Measurements from ENCODE around the gene ARID3C. TPM values are rescaled to one million over a fixed set of nuclear protein-coding genes. Genes with fewer than 3 reads are reported as not detected.

The ARID3C gene
- total RNA-seq, 2 experiments from 2014 or later, result 0.38 to 1.9 TPM

DNA sequence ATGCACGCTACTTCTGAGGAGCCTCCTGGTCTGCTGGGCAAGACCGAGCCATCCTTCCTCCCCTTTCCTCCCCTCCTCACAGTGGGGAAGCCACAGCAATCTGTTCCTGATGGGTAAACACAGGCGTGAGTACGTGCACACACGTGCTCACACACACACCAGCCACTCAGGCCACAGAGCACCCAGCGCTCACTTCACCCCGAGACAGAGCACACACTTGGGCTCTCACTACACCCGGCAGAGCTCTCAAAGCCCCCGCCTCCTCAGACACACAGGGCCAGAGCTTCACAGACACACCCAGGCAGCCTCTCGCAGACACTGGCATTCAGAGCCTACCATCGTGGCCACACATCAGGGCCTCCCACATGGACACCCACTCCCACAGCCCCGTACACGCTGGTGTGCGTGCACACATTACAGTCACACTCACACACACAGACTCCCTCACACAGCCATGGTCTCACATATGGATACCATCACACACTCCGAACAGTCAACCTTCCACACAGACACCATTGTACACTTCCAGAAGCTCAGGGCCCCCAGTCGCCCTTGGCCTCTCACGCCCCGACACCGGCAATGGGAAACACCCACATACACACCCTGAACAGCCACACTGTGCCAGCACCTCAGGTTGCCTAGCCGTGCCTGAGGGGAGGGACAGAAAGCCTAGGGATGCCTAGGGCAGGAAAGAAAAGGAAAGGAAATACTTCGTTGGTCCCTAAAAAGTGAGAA, 52.8 kb downstream of the ARID3C start:
- BruUV-seq (replicated peaks), result no TSS peak

DNA sequence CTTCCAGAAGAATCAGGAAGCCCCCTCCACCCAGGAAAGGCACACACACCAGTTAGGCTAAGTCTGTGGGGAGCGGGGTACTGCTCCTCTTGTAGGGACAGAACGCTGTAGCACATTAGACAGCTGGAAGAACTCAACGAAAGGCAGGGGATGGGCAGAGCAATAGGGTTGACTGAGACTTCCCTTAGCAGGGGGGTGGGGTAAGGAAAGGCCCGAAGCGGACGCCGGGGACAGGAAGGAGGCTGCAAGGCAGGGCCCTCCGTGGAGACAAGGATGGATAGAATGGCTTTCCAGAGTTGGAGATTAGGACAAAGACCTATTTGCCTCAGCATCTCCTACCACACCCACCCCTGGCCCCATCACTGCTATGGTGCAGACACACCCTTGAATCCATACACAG, 53.6 kb downstream of the ARID3C start:
- no peaks in the 10 kb centered on the region for H4K20me1 ChIP-seq (ENCODE audit: insufficient read depth, low read length)
- no TSS peak for BruUV-seq (replicated peaks)
- DNase-seq (ENCODE audit: low spot score), result no peak
- no peaks in the 10 kb centered on the region for H3K4me1 ChIP-seq (ENCODE audit: insufficient read depth, low read length, poor library complexity, severe bottlenecking)
- ChIA-PET CTCF (ENCODE audit: unreplicated experiment) (no interaction called here), POLR2A (no interaction called here)
- no peak overlapping the region for H3K27ac ChIP-seq (ENCODE audit: low read depth, low read length, poor library complexity, severe bottlenecking)
- TF ChIP-seq EZH2phosphoT487 (IDR thresholded peaks at IDR 0.05; ENCODE audit: borderline replicate concordance, low read depth, low read length), result no peak
- TF ChIP-seq, protein P1, sequence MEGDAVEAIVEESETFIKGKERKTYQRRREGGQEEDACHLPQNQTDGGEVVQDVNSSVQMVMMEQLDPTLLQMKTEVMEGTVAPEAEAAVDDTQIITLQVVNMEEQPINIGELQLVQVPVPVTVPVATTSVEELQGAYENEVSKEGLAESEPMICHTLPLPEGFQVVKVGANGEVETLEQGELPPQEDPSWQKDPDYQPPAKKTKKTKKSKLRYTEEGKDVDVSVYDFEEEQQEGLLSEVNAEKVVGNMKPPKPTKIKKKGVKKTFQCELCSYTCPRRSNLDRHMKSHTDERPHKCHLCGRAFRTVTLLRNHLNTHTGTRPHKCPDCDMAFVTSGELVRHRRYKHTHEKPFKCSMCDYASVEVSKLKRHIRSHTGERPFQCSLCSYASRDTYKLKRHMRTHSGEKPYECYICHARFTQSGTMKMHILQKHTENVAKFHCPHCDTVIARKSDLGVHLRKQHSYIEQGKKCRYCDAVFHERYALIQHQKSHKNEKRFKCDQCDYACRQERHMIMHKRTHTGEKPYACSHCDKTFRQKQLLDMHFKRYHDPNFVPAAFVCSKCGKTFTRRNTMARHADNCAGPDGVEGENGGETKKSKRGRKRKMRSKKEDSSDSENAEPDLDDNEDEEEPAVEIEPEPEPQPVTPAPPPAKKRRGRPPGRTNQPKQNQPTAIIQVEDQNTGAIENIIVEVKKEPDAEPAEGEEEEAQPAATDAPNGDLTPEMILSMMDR (conservative IDR thresholded peaks at IDR 0.05; ENCODE audit: low read length), result no peak
- no peaks in the 10 kb centered on the region for H3K9me2 ChIP-seq (ENCODE audit: insufficient read depth, low read length)
- no peak overlapping the region for H2AFZ ChIP-seq (ENCODE audit: low read length)
- H3K4me2 ChIP-seq (ENCODE audit: low read length), result no peak overlapping the region
- H3K4me3 ChIP-seq (ENCODE audit: low read depth, low read length, poor library complexity, severe bottlenecking), result no peak overlapping the region
- intact Hi-C loops (cut with micrococcal nuclease; ENCODE audit: unreplicated experiment), result no loop called here
- H3K36me3 ChIP-seq (ENCODE audit: insufficient read depth, low read length), result no peaks in the 10 kb centered on the region
- no peaks in the 10 kb centered on the region for H3K79me2 ChIP-seq (ENCODE audit: insufficient read depth, low read depth, low read length)
- H3K9me3 ChIP-seq (ENCODE audit: low read length), result no peaks in the 10 kb centered on the region

More for the DNA sequence above, 52.8 kb downstream of the ARID3C start:
- H2AFZ ChIP-seq (ENCODE audit: low read length), result no peak overlapping the region
- no peak for TF ChIP-seq EZH2phosphoT487 (IDR thresholded peaks at IDR 0.05; ENCODE audit: borderline replicate concordance, low read depth, low read length)
- TF ChIP-seq, protein P1 (conservative IDR thresholded peaks at IDR 0.05; ENCODE audit: low read length), result no peak
- no peaks in the 10 kb centered on the region for H4K20me1 ChIP-seq (ENCODE audit: insufficient read depth, low read length)
- no peak for DNase-seq (ENCODE audit: low spot score)
- no peaks in the 10 kb centered on the region for H3K4me1 ChIP-seq (ENCODE audit: insufficient read depth, low read length, poor library complexity, severe bottlenecking)
- no peaks in the 10 kb centered on the region for H3K36me3 ChIP-seq (ENCODE audit: insufficient read depth, low read length)
- H3K9me3 ChIP-seq (ENCODE audit: low read length), result no peaks in the 10 kb centered on the region
- H3K4me2 ChIP-seq (ENCODE audit: low read length), result no peak overlapping the region
- no peak overlapping the region for H3K27ac ChIP-seq (ENCODE audit: low read depth, low read length, poor library complexity, severe bottlenecking)
- CTCF ChIA-PET (ENCODE audit: unreplicated experiment), result no interaction called here
- no peak overlapping the region for H3K4me3 ChIP-seq (ENCODE audit: low read depth, low read length, poor library complexity, severe bottlenecking)
- H3K9me2 ChIP-seq (ENCODE audit: insufficient read depth, low read length), result no peaks in the 10 kb centered on the region
- POLR2A ChIA-PET, result no interaction called here
- no peaks in the 10 kb centered on the region for H3K79me2 ChIP-seq (ENCODE audit: insufficient read depth, low read depth, low read length)
- intact Hi-C loops (cut with micrococcal nuclease; ENCODE audit: unreplicated experiment), result no loop called here

DNA sequence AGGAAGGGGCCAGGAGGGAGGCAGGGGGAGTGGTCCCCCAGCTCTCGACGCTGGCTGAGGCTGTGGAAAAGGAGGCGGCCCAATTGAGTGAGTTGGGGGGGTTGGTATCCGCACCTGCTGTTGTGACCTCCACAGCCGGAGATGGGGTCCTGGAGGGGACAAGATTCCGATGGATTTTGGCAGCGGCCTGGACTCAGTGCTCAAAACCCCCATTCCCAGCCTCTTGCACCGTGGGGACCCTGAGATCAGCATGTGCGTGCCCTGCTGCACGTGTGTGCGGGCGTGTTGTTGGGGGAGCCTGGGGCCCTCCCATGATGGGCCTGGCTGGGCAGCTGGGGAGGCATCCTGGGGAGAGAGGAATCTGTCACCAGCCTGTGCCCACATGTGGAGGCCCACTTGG, 54.3 kb downstream of the ARID3C start:
- Histone ChIP-seq H4K20me1 (ENCODE audit: insufficient read depth, low read length) (no peaks in the 10 kb centered on the region), H3K79me2 (ENCODE audit: insufficient read depth, low read depth, low read length) (no peaks in the 10 kb centered on the region), H3K27ac (ENCODE audit: low read depth, low read length, poor library complexity, severe bottlenecking) (no peak overlapping the region), H3K9me2 (ENCODE audit: insufficient read depth, low read length) (no peaks in the 10 kb centered on the region), H3K36me3 (ENCODE audit: insufficient read depth, low read length) (no peaks in the 10 kb centered on the region), H2AFZ (ENCODE audit: low read length) (no peak overlapping the region), H3K4me1 (ENCODE audit: insufficient read depth, low read length, poor library complexity, severe bottlenecking) (no peaks in the 10 kb centered on the region), H3K4me3 (ENCODE audit: low read depth, low read length, poor library complexity, severe bottlenecking) (no peak overlapping the region), H3K9me3 (ENCODE audit: low read length) (no peaks in the 10 kb centered on the region), H3K4me2 (ENCODE audit: low read length) (no peak overlapping the region)
- no peak for DNase-seq (ENCODE audit: low spot score)
- TF ChIP-seq, protein P1 (conservative IDR thresholded peaks at IDR 0.05; ENCODE audit: low read length), result no peak
- TF ChIP-seq EZH2phosphoT487 (IDR thresholded peaks at IDR 0.05; ENCODE audit: borderline replicate concordance, low read depth, low read length), result no peak
- BruUV-seq (replicated peaks), result no TSS peak
- ChIA-PET POLR2A (no interaction called here), CTCF (ENCODE audit: unreplicated experiment) (no interaction called here)
- intact Hi-C loops (cut with micrococcal nuclease; ENCODE audit: unreplicated experiment), result no loop called here

Data from OCI-LY7 (cell line).